Pancreas (tissue), 10 donors: ENCODE data around the gene FAM53C. TPM values are rescaled to one million over a fixed set of nuclear protein-coding genes. Genes with fewer than 3 reads are reported as not detected.

Experiments
- ATAC-seq, 4 donors: fragments of 200-7000 bp; cut with Tn5 transposase; one replicate each; pipeline versions ENCODE4 v1.8.0 to v1.9.1; 2020; ENCODE audit warnings: mild to moderate bottlenecking in 4 of 4, moderate library complexity in 4 of 4
- DNase-seq, 6 donors: peaks; one replicate each; pipeline ENCODE4 v3.0.0-alpha.2; 2020
- FAIRE-seq: peaks from 2 replicates; lab custom pipeline; 2012; peaks lifted over from hg19 to GRCh38; lab: Jason Lieb, UNC
- H3K27ac ChIP-seq, 4 donors: fragments of 200-600 bp; sonication (generic); 1 replicate in 3 of 4; 2 replicates in 1 of 4; pipeline versions ENCODE4 v1.5.0 to v1.8.0; 2020
- H3K27me3 ChIP-seq, 4 donors: fragments of 200-600 bp; one replicate each; pipeline ENCODE4 v1.8.0; 2021
- H3K36me3 ChIP-seq, 3 donors: fragments of 200-600 bp; sonication (generic) in 1 of 3; one replicate each; pipeline versions ENCODE4 v1.5.0 to v1.8.0; 2020 to 2021
- H3K4me1 ChIP-seq, 3 donors: fragments of 200-600 bp; one replicate each; pipeline ENCODE4 v1.8.0; 2021
- H3K4me3 ChIP-seq, 4 donors: fragments of 200-600 bp; sonication (generic) in 2 of 4; one replicate each; pipeline versions ENCODE4 v1.5.0 to v1.8.0; 2020 to 2021
- H3K9me3 ChIP-seq, 4 donors: fragments of 200-600 bp; one replicate each; pipeline ENCODE4 v1.8.0; 2021
- WGBS, 2 donors: extraction: QIAGEN DNeasy Blood & Tissue Kit; methylation state at CpG; one replicate each; pipeline ENCODE4 v1.1.7; 2013; 5-methylcytosine and 5-hydroxymethylcytosine counted together
- intact Hi-C, 3 donors: fragments of 100-400 bp; cut with DNase I; formaldehyde crosslinking; loops; one replicate each; pipeline versions ENCODE4 v1.11.1 to v1.14.2; 2022
- polyA plus RNA-seq, 2 donors: library from polyadenylated mRNA; stranded (reverse); fragments of 200-250 nt; gene quantifications; one replicate each; pipeline ENCODE4 v1.2.3, GENCODE V29; 2013
- total RNA-seq, 6 donors: library from RNA; stranded (reverse); fragmentation: NEBNext Ultra II Directional in 4 of 6; extraction: Animal tissue kit (Norgen Biotek cat#: 25700) in 4 of 6; gene quantifications; one replicate each; pipeline versions ENCODE4 v1.2.1 to v1.2.4, GENCODE V29; 2021 to 2023
- TF ChIP-seq, protein P1 (sequence below), 4 donors: fragments of 200-600 bp; sonication (generic) in 3 of 4; IDR thresholded peaks; one replicate each; pipeline versions ENCODE4 v1.5.0 to v1.8.0; 2021; ENCODE audit warnings: antibody characterized with exemption in 4 of 4
- donor health status: healthy with polysubstance abuse.
- donor health status: DM: no; HTN: no; CAD: no; lungs with moderate emphysema.
- donor health status: DM: no; HTN: no; CAD: no.
- donor health status: control.
- donor health status: control.
- donor health status: Bipolar disorder and iron deficiency.
- donor health status: DM: yes; HTN: yes; CAD: no.
- donor health status: DM: no; HTN: no; CAD: no.
- donor health status: DM: no; HTN: no; CAD: no.
- donor health status: DM: yes; HTN: yes; CAD: no.

Gene FAM53C
- total and polyA plus RNA-seq, 8 donors: 13.0 to 18.9 (median 16.3) TPM

DNA sequence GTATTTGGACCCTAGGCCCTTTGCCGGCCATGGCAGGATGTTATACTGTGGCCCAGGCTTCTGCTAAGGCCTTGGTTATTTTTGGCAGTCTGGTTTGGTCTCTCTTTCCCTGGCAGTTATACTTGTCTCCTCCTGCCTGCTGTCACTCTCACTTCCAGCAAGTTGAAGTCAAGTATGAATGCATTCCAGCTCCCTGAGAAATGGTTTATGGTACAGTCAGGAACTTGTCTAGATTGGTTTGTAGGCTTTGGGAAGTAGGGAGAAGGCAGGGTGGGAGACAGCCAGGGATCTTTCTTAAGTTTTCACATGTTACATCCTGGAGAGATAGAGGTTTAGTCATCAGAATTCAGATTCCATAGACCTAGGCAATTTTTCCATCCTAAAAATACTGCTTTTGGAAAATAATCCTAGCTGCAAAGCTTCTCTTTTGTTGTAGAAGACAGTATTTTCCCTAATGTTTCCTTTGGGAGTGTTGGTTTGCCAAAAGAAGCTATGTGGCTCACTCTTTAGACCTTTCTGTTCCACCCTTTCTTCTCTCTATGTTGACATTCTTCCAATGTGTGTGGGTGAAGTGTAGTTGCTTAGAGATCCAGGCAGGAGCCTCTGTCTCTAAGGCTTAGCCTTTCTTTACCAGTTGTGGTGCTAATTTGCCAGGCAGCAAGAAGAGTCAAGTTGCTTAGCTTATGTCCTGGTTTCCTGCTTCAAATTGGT, 11.9 kb downstream of the FAM53C start:
- ATAC-seq (no peak), DNase-seq (no peak), FAIRE-seq (no peak)
- no peaks in the 10 kb centered on the region for H3K27me3 ChIP-seq
- 91 to 92% methylated on average over 1 of the region's 1 CpG for WGBS, 2 donors
- H3K4me3 ChIP-seq: no peak overlapping the region
- H3K4me1 ChIP-seq: peaks cover 2 to 10% (median 10%) of the 10 kb centered on the region in 3 donors
- peaks cover 5 to 34% (median 22%) of the 10 kb centered on the region in 3 donors for H3K36me3 ChIP-seq
- intact Hi-C loops: no loop called here
- TF ChIP-seq, protein P1, sequence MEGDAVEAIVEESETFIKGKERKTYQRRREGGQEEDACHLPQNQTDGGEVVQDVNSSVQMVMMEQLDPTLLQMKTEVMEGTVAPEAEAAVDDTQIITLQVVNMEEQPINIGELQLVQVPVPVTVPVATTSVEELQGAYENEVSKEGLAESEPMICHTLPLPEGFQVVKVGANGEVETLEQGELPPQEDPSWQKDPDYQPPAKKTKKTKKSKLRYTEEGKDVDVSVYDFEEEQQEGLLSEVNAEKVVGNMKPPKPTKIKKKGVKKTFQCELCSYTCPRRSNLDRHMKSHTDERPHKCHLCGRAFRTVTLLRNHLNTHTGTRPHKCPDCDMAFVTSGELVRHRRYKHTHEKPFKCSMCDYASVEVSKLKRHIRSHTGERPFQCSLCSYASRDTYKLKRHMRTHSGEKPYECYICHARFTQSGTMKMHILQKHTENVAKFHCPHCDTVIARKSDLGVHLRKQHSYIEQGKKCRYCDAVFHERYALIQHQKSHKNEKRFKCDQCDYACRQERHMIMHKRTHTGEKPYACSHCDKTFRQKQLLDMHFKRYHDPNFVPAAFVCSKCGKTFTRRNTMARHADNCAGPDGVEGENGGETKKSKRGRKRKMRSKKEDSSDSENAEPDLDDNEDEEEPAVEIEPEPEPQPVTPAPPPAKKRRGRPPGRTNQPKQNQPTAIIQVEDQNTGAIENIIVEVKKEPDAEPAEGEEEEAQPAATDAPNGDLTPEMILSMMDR (IDR thresholded peaks at IDR 0.05): no peak
- H3K27ac ChIP-seq: no peak overlapping the region
- H3K9me3 ChIP-seq: no peaks in the 10 kb centered on the region

DNA sequence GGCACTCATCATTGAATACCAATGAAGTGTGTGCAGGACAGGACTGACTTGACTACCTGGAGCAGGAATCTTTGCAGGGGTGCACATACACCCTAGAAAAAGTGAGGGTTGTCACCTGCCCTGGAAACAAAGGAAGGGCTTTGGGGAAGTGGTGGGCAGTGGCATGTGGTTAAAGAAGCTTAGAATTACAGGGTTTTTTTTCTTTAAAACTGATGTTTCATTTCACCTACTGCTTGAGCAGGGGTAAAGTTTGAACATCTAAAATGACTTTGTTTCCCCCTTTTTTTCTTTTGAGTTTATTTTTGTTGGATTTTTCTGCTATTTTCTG, 12.5 kb downstream of the FAM53C start:
- FAIRE-seq (no peak), DNase-seq (no peak), ATAC-seq (no peak)
- no peaks in the 10 kb centered on the region for H3K9me3 ChIP-seq
- H3K36me3 ChIP-seq: peaks cover 2 to 29% (median 17%) of the 10 kb centered on the region in 3 donors
- H3K27ac ChIP-seq: no peak overlapping the region
- no peaks in the 10 kb centered on the region for H3K27me3 ChIP-seq
- peaks cover 7 to 16% (median 15%) of the 10 kb centered on the region in 3 donors for H3K4me1 ChIP-seq
- TF ChIP-seq, protein P1 (IDR thresholded peaks at IDR 0.05): no peak
- intact Hi-C loops: no loop called here
- H3K4me3 ChIP-seq: no peak overlapping the region

DNA sequence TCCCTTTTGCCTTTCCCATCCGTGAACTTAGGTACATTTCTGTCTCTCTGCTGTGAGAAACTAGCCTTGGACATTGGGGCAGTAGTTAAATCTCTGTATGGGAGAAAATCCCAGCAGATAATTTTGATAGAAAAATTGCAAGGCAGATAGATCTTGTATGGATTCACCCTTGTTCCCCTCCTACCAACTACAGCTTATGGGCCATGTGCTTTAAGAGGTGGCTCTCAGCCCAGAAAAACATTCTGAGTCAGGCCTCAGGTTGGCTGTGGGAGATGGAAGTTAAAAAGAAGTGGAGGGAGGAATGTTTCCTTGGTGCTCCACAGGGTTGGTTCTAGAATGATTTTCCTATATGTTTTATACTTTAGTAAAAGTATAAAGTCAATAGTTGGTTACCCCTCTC, 13.0 kb downstream of the FAM53C start:
- peaks cover 12 to 21% (median 20%) of the 10 kb centered on the region in 3 donors for H3K4me1 ChIP-seq
- ATAC-seq (no peak), DNase-seq (no peak), FAIRE-seq (no peak)
- TF ChIP-seq, protein P1 (IDR thresholded peaks at IDR 0.05): no peak
- 95 to 100% methylated on average over 1 of the region's 1 CpG for WGBS, 2 donors
- no peaks in the 10 kb centered on the region for H3K9me3 ChIP-seq
- intact Hi-C loops: no loop called here
- H3K27ac ChIP-seq: no peak overlapping the region
- H3K36me3 ChIP-seq: peaks cover under 1 to 24% (median 12%) of the 10 kb centered on the region in 3 donors
- no peak overlapping the region for H3K4me3 ChIP-seq
- H3K27me3 ChIP-seq: no peaks in the 10 kb centered on the region

DNA sequence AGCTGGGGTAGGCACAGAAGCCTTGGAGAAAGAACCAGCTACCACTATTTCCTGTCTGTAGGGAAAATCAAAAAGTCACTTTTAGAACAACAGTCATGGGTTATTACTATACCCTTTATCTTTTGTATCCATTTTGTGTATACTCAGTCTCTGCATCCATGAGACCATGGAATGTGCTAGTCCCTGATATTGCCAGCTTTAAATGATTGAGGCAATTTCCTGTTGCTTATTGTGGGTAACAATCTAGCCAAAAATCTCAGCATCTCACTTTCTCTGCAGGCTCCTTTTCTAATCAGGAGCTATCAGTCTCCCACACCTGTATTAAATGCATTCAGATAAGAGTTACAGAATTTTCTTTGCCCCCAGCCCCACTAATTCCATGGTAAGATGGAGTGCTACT, 13.5 kb downstream of the FAM53C start:
- DNase-seq (no peak), ATAC-seq (no peak), FAIRE-seq (no peak)
- TF ChIP-seq, protein P1 (IDR thresholded peaks at IDR 0.05): no peak
- Histone ChIP-seq H3K27ac (no peak overlapping the region), H3K4me3 (no peak overlapping the region), H3K36me3 (peaks cover 0 to 19% (median 7%) of the 10 kb centered on the region in 3 donors), H3K4me1 (peaks cover 16 to 23% (median 22%) of the 10 kb centered on the region in 3 donors), H3K27me3 (no peaks in the 10 kb centered on the region), H3K9me3 (no peaks in the 10 kb centered on the region)
- intact Hi-C loops: no loop called here

DNA sequence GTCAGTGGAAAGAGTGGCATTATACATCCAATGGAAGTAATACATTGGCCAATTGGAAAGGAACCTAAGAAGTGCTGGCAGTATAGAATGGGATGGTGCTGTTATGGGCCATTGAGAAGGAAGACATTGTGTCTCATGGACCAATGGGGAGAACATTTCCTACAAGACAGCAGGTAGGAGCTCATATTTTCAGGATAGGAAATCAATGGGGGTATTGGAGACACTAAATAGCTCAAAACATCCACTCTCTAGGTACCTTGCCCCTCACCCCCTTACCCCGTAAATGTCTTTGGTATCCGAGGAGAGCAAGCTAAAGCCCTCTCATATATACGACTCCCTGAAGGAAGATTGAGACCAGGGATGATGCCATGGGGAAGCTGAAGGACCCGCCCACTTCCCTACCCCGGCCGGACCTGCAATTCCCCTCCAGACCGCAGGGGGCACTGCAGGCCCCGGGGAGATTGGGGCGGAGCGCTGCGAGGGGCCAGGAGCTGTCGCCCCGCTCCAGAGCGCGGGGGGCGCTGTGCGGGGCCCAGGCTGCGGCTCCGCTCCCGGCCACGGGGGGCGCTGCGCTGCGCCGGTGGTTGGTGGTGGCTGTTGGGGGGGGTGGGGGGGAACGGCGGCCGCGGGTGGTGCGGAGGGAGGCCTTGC, 14.1 kb downstream of the FAM53C start, which contains the start of gene KDM3B:
KDM3B (plus strand) TSS at position 615 of the 651 bp plus-strand sequence. CDS start 111 bp downstream, outside the sequence.
- no peaks in the 10 kb centered on the region for H3K9me3 ChIP-seq
- WGBS, 2 donors: 7 to 9% methylated on average over 28 to 30 of the region's 30 CpGs
- intact Hi-C loops: no loop called here
- H3K27ac ChIP-seq: peak within 1 kb of the TSS; percentile 91 to 97 (median 95)
- peaks cover 0 to 14% (median under 1%) of the 10 kb centered on the region in 3 donors for H3K36me3 ChIP-seq
- H3K4me3 ChIP-seq: peak within 1 kb of the TSS; percentile 92 to 99 (median 96)
- no peak for FAIRE-seq
- peak in 5 of 6 donors; percentile 71 to 96 (median 90) for DNase-seq
- peaks cover 16 to 23% (median 22%) of the 10 kb centered on the region in 3 donors for H3K4me1 ChIP-seq
- peak; percentile 78 to 91 (median 88) for ATAC-seq
- H3K27me3 ChIP-seq: no peaks in the 10 kb centered on the region
- TF ChIP-seq, protein P1 (IDR thresholded peaks at IDR 0.05): peak; percentile 99 to 100 (median 100)
